ENCODE measurements around the gene PIP. TPM values are rescaled to one million over a fixed set of nuclear protein-coding genes. Genes with fewer than 3 reads are reported as not detected.

PIP gene
- total RNA-seq, 2 donors from 2014 or later: not detected

- no peak overlapping the region for H3K9ac ChIP-seq (ENCODE audit: extremely low read depth, low read length, poor library complexity, severe bottlenecking)
- peaks cover 22% of the 10 kb centered on the region for H3K9me3 ChIP-seq (ENCODE audit: control insufficient read depth, low read length)
- no peak overlapping the region for H3K4me3 ChIP-seq (ENCODE audit: low read length)
- no peak overlapping the region for H3K27ac ChIP-seq (ENCODE audit: low read depth, low read length)
- peaks cover 19% of the 10 kb centered on the region for H3K9me3 Mint-ChIP-seq
- H3K4me1 ChIP-seq (ENCODE audit: control insufficient read depth, insufficient read depth, low read length): no peaks in the 10 kb centered on the region
- H3K4me1 Mint-ChIP-seq: no peaks in the 10 kb centered on the region
- H3K27me3 Mint-ChIP-seq (ENCODE audit: insufficient read depth): peaks cover 2% of the 10 kb centered on the region
- H3K36me3 Mint-ChIP-seq (ENCODE audit: low read depth): no peaks in the 10 kb centered on the region
- no peak overlapping the region for H3K4me3 Mint-ChIP-seq
- 77 to 100% methylated on average over 1 to 2 of the region's 2 CpGs for WGBS, 2 experiments (ENCODE audit: insufficient coverage in 1 of 2, insufficient read length in 1 of 2)
- no peaks in the 10 kb centered on the region for H3K36me3 ChIP-seq (ENCODE audit: control insufficient read depth, insufficient read depth, low read length)
- TF ChIP-seq, protein P1, sequence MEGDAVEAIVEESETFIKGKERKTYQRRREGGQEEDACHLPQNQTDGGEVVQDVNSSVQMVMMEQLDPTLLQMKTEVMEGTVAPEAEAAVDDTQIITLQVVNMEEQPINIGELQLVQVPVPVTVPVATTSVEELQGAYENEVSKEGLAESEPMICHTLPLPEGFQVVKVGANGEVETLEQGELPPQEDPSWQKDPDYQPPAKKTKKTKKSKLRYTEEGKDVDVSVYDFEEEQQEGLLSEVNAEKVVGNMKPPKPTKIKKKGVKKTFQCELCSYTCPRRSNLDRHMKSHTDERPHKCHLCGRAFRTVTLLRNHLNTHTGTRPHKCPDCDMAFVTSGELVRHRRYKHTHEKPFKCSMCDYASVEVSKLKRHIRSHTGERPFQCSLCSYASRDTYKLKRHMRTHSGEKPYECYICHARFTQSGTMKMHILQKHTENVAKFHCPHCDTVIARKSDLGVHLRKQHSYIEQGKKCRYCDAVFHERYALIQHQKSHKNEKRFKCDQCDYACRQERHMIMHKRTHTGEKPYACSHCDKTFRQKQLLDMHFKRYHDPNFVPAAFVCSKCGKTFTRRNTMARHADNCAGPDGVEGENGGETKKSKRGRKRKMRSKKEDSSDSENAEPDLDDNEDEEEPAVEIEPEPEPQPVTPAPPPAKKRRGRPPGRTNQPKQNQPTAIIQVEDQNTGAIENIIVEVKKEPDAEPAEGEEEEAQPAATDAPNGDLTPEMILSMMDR (conservative IDR thresholded peaks at IDR 0.05): no peak
- no peak for DNase-seq
- no peak overlapping the region for H3K27ac Mint-ChIP-seq
- no peaks in the 10 kb centered on the region for H3K27me3 ChIP-seq (ENCODE audit: control insufficient read depth, insufficient read depth, low read length, poor library complexity, severe bottlenecking)
These were observed 49.5 kb downstream of the PIP start for GRCh38 chr7:143181349-143181748.

GRCh38 chr7:143183024-143183423, 51.1 kb downstream of the PIP start, which contains the start of gene TAS2R39:
TSS of gene TAS2R39 (plus strand) at chr7:143183419. CDS start at chr7:143183419, 0 bp downstream.
- 92 to 100% methylated on average over 2 to 3 of the region's 3 CpGs for WGBS, 2 experiments (ENCODE audit: insufficient coverage in 1 of 2, insufficient read length in 1 of 2)
- no peaks in the 10 kb centered on the region for H3K27me3 ChIP-seq (ENCODE audit: control insufficient read depth, insufficient read depth, low read length, poor library complexity, severe bottlenecking)
- peaks cover 2% of the 10 kb centered on the region for H3K27me3 Mint-ChIP-seq (ENCODE audit: insufficient read depth)

DNA sequence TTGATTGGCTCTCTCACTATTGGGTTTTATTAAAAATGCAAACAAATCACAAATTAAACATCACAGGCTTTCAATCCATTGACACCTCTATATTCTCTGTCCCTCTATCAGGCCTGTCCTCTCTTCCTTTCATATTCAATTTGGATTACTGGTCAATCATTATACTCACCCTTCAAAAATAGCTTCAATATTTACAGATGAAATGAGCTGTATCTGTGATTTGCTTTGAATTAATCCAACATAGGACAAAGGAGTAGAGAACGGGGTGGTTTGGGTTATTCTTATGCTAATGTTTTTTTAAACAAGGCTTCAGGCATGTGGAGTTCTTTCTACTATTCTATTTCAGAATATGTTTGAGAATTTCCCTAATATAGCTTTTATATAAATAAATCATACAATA, 53.7 kb downstream of the PIP start:
- no peaks in the 10 kb centered on the region for H3K36me3 Mint-ChIP-seq (ENCODE audit: low read depth)
- Histone ChIP-seq H3K9ac (ENCODE audit: extremely low read depth, low read length, poor library complexity, severe bottlenecking) (no peak overlapping the region), H3K9me3 (ENCODE audit: control insufficient read depth, low read length) (peaks cover 4% of the 10 kb centered on the region), H3K27ac (ENCODE audit: low read depth, low read length) (no peak overlapping the region), H3K4me3 (ENCODE audit: low read length) (no peak overlapping the region), H3K27me3 (ENCODE audit: control insufficient read depth, insufficient read depth, low read length, poor library complexity, severe bottlenecking) (no peaks in the 10 kb centered on the region), H3K36me3 (ENCODE audit: control insufficient read depth, insufficient read depth, low read length) (no peaks in the 10 kb centered on the region), H3K4me1 (ENCODE audit: control insufficient read depth, insufficient read depth, low read length) (no peaks in the 10 kb centered on the region)
- 64% methylated on average over 1 of the region's 1 CpG; no CpG with 5 or more reads in 1 of the 2 experiments for WGBS, 2 experiments (ENCODE audit: insufficient coverage in 1 of 2, insufficient read length in 1 of 2)
- no peaks in the 10 kb centered on the region for H3K4me1 Mint-ChIP-seq
- TF ChIP-seq, protein P1 (conservative IDR thresholded peaks at IDR 0.05): no peak
- DNase-seq: no peak
- H3K4me3 Mint-ChIP-seq: no peak overlapping the region
- H3K27ac Mint-ChIP-seq: no peak overlapping the region
- peaks cover 2% of the 10 kb centered on the region for H3K9me3 Mint-ChIP-seq
- peaks cover 2% of the 10 kb centered on the region for H3K27me3 Mint-ChIP-seq (ENCODE audit: insufficient read depth)

More at GRCh38 chr7:143183024-143183423, 51.1 kb downstream of the PIP start, which contains the start of gene TAS2R39:
- Histone ChIP-seq H3K4me3 (ENCODE audit: low read length) (no peak within 1 kb of the TSS), H3K36me3 (ENCODE audit: control insufficient read depth, insufficient read depth, low read length) (no peaks in the 10 kb centered on the region), H3K27ac (ENCODE audit: low read depth, low read length) (no peak within 1 kb of the TSS), H3K9me3 (ENCODE audit: control insufficient read depth, low read length) (peaks cover 18% of the 10 kb centered on the region), H3K9ac (ENCODE audit: extremely low read depth, low read length, poor library complexity, severe bottlenecking) (no peak within 1 kb of the TSS), H3K4me1 (ENCODE audit: control insufficient read depth, insufficient read depth, low read length) (no peaks in the 10 kb centered on the region)
- TF ChIP-seq, protein P1 (conservative IDR thresholded peaks at IDR 0.05): no peak
- H3K4me1 Mint-ChIP-seq: no peaks in the 10 kb centered on the region
- DNase-seq: no peak
- H3K36me3 Mint-ChIP-seq (ENCODE audit: low read depth): no peaks in the 10 kb centered on the region
- H3K9me3 Mint-ChIP-seq: peaks cover 10% of the 10 kb centered on the region
- no peak within 1 kb of the TSS for H3K4me3 Mint-ChIP-seq
- H3K27ac Mint-ChIP-seq: no peak within 1 kb of the TSS
